GM12878 (cell line): ENCODE measurements around the gene RNF126. TPM values are rescaled to one million over a fixed set of nuclear protein-coding genes. Genes with fewer than 3 reads are reported as not detected.

ENCODE experiments used
- ATAC-seq: fragments of 200-7000 bp; cut with Tn5 transposase; 3 replicates; pipeline ENCODE4 v1.9.1; 2020; ENCODE audit warnings: mild to moderate bottlenecking, moderate library complexity
- BruUV-seq: library from RNA; stranded (reverse); fragments of 400-500 nt; replicated peaks from 2 replicates; lab custom pipeline; 2021; lab: Mats Ljungman, UMichigan
- CTCF ChIA-PET: fragments of 300-600 bp; sonication (Branson Sonifier 250); formaldehyde crosslinking; extraction: SDS; loops from one replicate; lab custom pipeline; 2021; ENCODE audit warnings: inconsistent platforms; lab: Yijun Ruan, JAX
- POLR2A ChIA-PET: fragments of 350-600 bp; formaldehyde crosslinking; extraction: SDS; loops from one replicate; lab custom pipeline; 2021; ENCODE audit warnings: inconsistent platforms; lab: Charles Lee
- RAD21 ChIA-PET: fragments of 300-600 bp; sonication (Branson Sonifier 250); formaldehyde crosslinking; loops from one replicate; lab custom pipeline; 2023; ENCODE audit warnings: antibody characterized with exemption; ENCODE audit not compliant: unreplicated experiment; lab: Charles Lee
- SMC1A ChIA-PET: fragments of 300-600 bp; sonication (Branson Sonifier 250); formaldehyde crosslinking; loops from one replicate; lab custom pipeline; 2023; ENCODE audit not compliant: unreplicated experiment, uncharacterized antibody; lab: Charles Lee
- DNase-seq: peaks from one replicate; pipeline ENCODE4 v3.0.0-alpha.2; 2011; ENCODE audit warnings: low read depth, low spot score
- FAIRE-seq: peaks from 3 replicates; lab custom pipeline; 2011; peaks lifted over from hg19 to GRCh38; lab: Jason Lieb, UNC
- H2AFZ ChIP-seq: 2 replicates; pipeline ENCODE4 v1.6.0; 2011; ENCODE audit warnings: low read depth, low read length, control low read depth; ENCODE audit not compliant: control insufficient read depth
- H3K27ac ChIP-seq: 2 replicates; pipeline ENCODE4 v1.5.1; 2011; ENCODE audit warnings: control low read depth; ENCODE audit not compliant: control insufficient read depth, insufficient read depth
- H3K27me3 ChIP-seq, 2 experiments: replicated peaks in 1 of 2; 2 replicates each; pipeline versions ENCODE4 v1.6.0 to v1.6.1; 2011; ENCODE audit warnings: low read length in 1 of 2; ENCODE audit not compliant: control insufficient read depth in 2 of 2, insufficient read depth in 2 of 2
- H3K36me3 ChIP-seq, 2 experiments: 2 replicates each; pipeline ENCODE4 v1.5.1; 2011; ENCODE audit warnings: low read length in 1 of 2; ENCODE audit not compliant: control insufficient read depth in 2 of 2, insufficient read depth in 2 of 2
- H3K4me1 ChIP-seq: 2 replicates; pipeline ENCODE4 v1.6.1; 2011; ENCODE audit warnings: mild to moderate bottlenecking, low read length, moderate library complexity, mixed read lengths; ENCODE audit not compliant: control insufficient read depth, insufficient read depth
- H3K4me2 ChIP-seq: 2 replicates; pipeline ENCODE4 v1.6.0; 2011; ENCODE audit warnings: control low read depth; ENCODE audit not compliant: control insufficient read depth, insufficient read depth
- H3K4me3 ChIP-seq: fragments of 200-600 bp; sonication (generic); 2 replicates; pipeline ENCODE4 v1.5.1; 2016
- H3K79me2 ChIP-seq: 2 replicates; pipeline ENCODE4 v1.6.0; 2011; ENCODE audit warnings: low read length; ENCODE audit not compliant: control insufficient read depth, insufficient read depth
- H3K9ac ChIP-seq: 2 replicates; pipeline ENCODE4 v1.8.0; 2011; ENCODE audit warnings: low read length, control low read depth, mixed read lengths; ENCODE audit not compliant: control insufficient read depth, insufficient read depth
- H3K9me3 ChIP-seq: replicated peaks from 3 replicates; pipeline ENCODE4 v1.5.1; 2011; ENCODE audit warnings: mild to moderate bottlenecking, low read length; ENCODE audit not compliant: control insufficient read depth, insufficient read depth
- H4K20me1 ChIP-seq: 2 replicates; pipeline ENCODE4 v1.6.0; 2011; ENCODE audit not compliant: control insufficient read depth, insufficient read depth
- BRCA1 ChIP-seq: IDR thresholded peaks from 2 replicates; pipeline ENCODE4 v1.6.1; 2011; ENCODE audit warnings: low read depth, low read length, improper control_type of control experiment
- WGBS: methylation state at CpG from one replicate; pipeline ENCODE4 v1.1.6; 2016; ENCODE audit warnings: low lambda C conversion rate; ENCODE audit not compliant: insufficient replicate concordance, insufficient coverage; ENCODE audit errors: missing lambda C conversion rate; 5-methylcytosine and 5-hydroxymethylcytosine counted together
- in situ Hi-C: fragments of 300-500 bp; cut with MboI; formaldehyde crosslinking; loops from 9 replicates; pipeline ENCODE4 v1.14.3; 2018; ENCODE audit warnings: mixed read lengths
- intact Hi-C: fragments of 100-400 bp; cut with micrococcal nuclease; formaldehyde crosslinking; loops from one replicate; pipeline ENCODE4 v1.14.2; 2022; ENCODE audit not compliant: unreplicated experiment
- polyA plus RNA-seq, 11 experiments: library from polyadenylated mRNA; depleted of rRNA in 4 of 11; unstranded in 6 of 11; stranded (reverse) in 5 of 11; fragments of >200 nt; fragmentation: Nextera tagmentation in 4 of 11; fragmentation: Illumina TruSeq in 1 of 11; extraction: Ambion mirVana in 4 of 11; extraction: Trizol in 1 of 11; gene quantifications; 1 replicate in 1 of 11; 2 replicates in 10 of 11; pipeline versions ENCODE4 v1.2.1 to v1.2.3, GENCODE V29; 2011 to 2016; ENCODE audit warnings: inconsistent platforms in 2 of 11, missing spikeins in 2 of 11, low read depth in 1 of 11
- total RNA-seq, 4 experiments: library from RNA; depleted of rRNA in 3 of 4; stranded (reverse); fragments of >200 nt in 3 of 4; fragmentation: Illumina TruSeq in 1 of 4; extraction: Trizol in 1 of 4; gene quantifications; 2 replicates each; pipeline versions ENCODE4 v1.2.1 to v1.2.3, GENCODE V29; 2013 to 2021
- TF ChIP-seq, protein P1 (sequence below): fragments of 150-350 bp; IDR thresholded peaks from 2 replicates; pipeline ENCODE4 v1.6.1; 2014; ENCODE audit warnings: mild to moderate bottlenecking, low read depth, low read length
- TF ChIP-seq, protein P2 (sequence below): fragments of 450-650 bp; IDR thresholded peaks from 2 replicates; pipeline ENCODE4 v1.6.1; 2017; ENCODE audit warnings: antibody characterized with exemption, mild to moderate bottlenecking, moderate library complexity
- TF ChIP-seq, protein P3 (sequence below): IDR thresholded peaks from 2 replicates; pipeline ENCODE4 v1.6.1; 2012; ENCODE audit warnings: improper control_type of control experiment, low read depth, low read length; ENCODE audit not compliant: insufficient replicate concordance

Gene RNF126
- total and polyA plus RNA-seq, 10 of the 15 experiments (the other 5 are each of a cell fraction or from before 2014, with no cell fraction given), result 0.45 to 100 (median 50.6) TPM

DNA sequence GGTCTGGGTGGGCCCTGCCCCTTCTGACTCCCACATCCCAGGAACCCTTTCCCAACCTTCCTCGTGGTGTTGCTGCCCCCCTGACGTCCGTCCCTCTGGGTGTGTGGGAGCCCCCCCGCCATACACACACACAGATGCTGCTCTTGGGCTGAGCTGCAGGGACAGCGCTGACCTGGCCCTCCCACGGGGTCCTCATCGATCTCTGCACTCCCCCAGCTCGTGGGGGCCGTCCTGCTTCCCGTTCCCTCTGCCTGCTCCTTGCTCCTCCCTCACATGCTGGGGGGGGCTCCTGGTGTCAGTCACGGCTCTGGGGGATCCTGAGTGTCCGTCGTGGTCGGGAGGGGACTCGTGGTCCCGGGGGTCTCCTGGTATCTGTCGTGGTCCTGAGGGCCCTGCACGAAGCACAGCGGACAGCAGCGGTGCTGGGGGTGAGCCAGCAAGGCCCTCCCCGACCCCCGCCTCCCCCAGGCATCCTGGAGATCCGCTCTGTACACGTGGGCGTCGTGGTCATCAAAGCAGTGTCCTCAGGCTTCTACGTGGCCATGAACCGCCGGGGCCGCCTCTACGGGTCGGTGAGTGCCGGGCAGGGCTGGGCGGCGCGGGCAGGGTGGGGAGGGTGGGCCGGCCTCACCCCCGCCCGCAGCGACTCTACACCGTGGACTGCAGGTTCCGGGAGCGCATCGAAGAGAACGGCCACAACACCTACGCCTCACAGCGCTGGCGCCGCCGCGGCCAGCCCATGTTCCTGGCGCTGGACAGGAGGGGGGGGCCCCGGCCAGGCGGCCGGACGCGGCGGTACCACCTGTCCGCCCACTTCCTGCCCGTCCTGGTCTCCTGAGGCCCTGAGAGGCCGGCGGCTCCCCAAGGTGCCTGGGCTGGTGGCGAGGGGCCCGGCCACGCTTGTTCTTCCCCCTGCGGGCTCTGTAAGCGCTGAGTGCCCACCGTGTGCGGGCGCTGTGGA lies 20.0 kb downstream of the RNF126 start:
- RAD21 ChIA-PET, result no interaction called here
- peaks cover 0 to 21% of the 10 kb centered on the region in 2 experiments; a peak in 3 of 4 replicates for H3K36me3 ChIP-seq
- SMC1A ChIA-PET, result no interaction called here
- H3K4me3 ChIP-seq, result no peak overlapping the region
- no peaks in the 10 kb centered on the region for H3K27me3 ChIP-seq
- intact Hi-C loops, result no loop called here
- no peak for ATAC-seq
- POLR2A ChIA-PET, result no interaction called here
- no peak overlapping the region for H3K4me2 ChIP-seq
- no peaks in the 10 kb centered on the region for H3K9me3 ChIP-seq
- 65% methylated on average over 59 of the region's 70 CpGs for WGBS
- no peak for DNase-seq
- no peaks in the 10 kb centered on the region for H4K20me1 ChIP-seq
- TF ChIP-seq BRCA1, result no peak
- TF ChIP-seq, protein P1, sequence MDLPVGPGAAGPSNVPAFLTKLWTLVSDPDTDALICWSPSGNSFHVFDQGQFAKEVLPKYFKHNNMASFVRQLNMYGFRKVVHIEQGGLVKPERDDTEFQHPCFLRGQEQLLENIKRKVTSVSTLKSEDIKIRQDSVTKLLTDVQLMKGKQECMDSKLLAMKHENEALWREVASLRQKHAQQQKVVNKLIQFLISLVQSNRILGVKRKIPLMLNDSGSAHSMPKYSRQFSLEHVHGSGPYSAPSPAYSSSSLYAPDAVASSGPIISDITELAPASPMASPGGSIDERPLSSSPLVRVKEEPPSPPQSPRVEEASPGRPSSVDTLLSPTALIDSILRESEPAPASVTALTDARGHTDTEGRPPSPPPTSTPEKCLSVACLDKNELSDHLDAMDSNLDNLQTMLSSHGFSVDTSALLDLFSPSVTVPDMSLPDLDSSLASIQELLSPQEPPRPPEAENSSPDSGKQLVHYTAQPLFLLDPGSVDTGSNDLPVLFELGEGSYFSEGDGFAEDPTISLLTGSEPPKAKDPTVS, result no peak
- TF ChIP-seq, all 136 proteins: peak for 0
- CTCF ChIA-PET, result no interaction called here
- FAIRE-seq, result no peak
- no peaks in the 10 kb centered on the region for H3K79me2 ChIP-seq
- in situ Hi-C loops, result no loop called here
- no peak overlapping the region for H3K9ac ChIP-seq
- no TSS peak for BruUV-seq
- no peak overlapping the region for H3K27ac ChIP-seq
- H2AFZ ChIP-seq, result no peak overlapping the region
- H3K4me1 ChIP-seq, result peaks cover 12% of the 10 kb centered on the region

GRCh38 chr19:641702-642101 lies 21.3 kb downstream of the RNF126 start:
- no peak overlapping the region for H3K4me3 ChIP-seq
- H3K9ac ChIP-seq, result no peak overlapping the region
- ATAC-seq (no peak), DNase-seq (no peak), FAIRE-seq (no peak)
- H2AFZ ChIP-seq, result no peak overlapping the region
- ChIA-PET RAD21 (no interaction called here), POLR2A (no interaction called here), CTCF (no interaction called here), SMC1A (no interaction called here)
- in situ Hi-C loops (no loop called here), intact Hi-C loops (no loop called here)
- H4K20me1 ChIP-seq, result no peaks in the 10 kb centered on the region
- H3K4me1 ChIP-seq, result peaks cover 23% of the 10 kb centered on the region
- no peaks in the 10 kb centered on the region for H3K79me2 ChIP-seq
- no peaks in the 10 kb centered on the region for H3K9me3 ChIP-seq
- no peak overlapping the region for H3K4me2 ChIP-seq
- no peaks in the 10 kb centered on the region for H3K27me3 ChIP-seq
- peaks cover 0 to 12% of the 10 kb centered on the region in 2 experiments; a peak in 2 of 4 replicates for H3K36me3 ChIP-seq
- no TSS peak for BruUV-seq
- 46% methylated on average over 13 of the region's 17 CpGs for WGBS
- no peak overlapping the region for H3K27ac ChIP-seq
- TF ChIP-seq, protein P2, sequence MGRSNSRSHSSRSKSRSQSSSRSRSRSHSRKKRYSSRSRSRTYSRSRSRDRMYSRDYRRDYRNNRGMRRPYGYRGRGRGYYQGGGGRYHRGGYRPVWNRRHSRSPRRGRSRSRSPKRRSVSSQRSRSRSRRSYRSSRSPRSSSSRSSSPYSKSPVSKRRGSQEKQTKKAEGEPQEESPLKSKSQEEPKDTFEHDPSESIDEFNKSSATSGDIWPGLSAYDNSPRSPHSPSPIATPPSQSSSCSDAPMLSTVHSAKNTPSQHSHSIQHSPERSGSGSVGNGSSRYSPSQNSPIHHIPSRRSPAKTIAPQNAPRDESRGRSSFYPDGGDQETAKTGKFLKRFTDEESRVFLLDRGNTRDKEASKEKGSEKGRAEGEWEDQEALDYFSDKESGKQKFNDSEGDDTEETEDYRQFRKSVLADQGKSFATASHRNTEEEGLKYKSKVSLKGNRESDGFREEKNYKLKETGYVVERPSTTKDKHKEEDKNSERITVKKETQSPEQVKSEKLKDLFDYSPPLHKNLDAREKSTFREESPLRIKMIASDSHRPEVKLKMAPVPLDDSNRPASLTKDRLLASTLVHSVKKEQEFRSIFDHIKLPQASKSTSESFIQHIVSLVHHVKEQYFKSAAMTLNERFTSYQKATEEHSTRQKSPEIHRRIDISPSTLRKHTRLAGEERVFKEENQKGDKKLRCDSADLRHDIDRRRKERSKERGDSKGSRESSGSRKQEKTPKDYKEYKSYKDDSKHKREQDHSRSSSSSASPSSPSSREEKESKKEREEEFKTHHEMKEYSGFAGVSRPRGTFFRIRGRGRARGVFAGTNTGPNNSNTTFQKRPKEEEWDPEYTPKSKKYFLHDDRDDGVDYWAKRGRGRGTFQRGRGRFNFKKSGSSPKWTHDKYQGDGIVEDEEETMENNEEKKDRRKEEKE, result no peak
- TF ChIP-seq, protein P3, sequence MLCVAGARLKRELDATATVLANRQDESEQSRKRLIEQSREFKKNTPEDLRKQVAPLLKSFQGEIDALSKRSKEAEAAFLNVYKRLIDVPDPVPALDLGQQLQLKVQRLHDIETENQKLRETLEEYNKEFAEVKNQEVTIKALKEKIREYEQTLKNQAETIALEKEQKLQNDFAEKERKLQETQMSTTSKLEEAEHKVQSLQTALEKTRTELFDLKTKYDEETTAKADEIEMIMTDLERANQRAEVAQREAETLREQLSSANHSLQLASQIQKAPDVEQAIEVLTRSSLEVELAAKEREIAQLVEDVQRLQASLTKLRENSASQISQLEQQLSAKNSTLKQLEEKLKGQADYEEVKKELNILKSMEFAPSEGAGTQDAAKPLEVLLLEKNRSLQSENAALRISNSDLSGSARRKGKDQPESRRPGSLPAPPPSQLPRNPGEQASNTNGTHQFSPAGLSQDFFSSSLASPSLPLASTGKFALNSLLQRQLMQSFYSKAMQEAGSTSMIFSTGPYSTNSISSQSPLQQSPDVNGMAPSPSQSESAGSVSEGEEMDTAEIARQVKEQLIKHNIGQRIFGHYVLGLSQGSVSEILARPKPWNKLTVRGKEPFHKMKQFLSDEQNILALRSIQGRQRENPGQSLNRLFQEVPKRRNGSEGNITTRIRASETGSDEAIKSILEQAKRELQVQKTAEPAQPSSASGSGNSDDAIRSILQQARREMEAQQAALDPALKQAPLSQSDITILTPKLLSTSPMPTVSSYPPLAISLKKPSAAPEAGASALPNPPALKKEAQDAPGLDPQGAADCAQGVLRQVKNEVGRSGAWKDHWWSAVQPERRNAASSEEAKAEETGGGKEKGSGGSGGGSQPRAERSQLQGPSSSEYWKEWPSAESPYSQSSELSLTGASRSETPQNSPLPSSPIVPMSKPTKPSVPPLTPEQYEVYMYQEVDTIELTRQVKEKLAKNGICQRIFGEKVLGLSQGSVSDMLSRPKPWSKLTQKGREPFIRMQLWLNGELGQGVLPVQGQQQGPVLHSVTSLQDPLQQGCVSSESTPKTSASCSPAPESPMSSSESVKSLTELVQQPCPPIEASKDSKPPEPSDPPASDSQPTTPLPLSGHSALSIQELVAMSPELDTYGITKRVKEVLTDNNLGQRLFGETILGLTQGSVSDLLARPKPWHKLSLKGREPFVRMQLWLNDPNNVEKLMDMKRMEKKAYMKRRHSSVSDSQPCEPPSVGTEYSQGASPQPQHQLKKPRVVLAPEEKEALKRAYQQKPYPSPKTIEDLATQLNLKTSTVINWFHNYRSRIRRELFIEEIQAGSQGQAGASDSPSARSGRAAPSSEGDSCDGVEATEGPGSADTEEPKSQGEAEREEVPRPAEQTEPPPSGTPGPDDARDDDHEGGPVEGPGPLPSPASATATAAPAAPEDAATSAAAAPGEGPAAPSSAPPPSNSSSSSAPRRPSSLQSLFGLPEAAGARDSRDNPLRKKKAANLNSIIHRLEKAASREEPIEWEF, result no peak
